Activated CD8-positive, alpha-beta T cell treated with anti-CD3 and anti-CD28 coated beads, Interleukin-2, amount 10 ng/mL, durations not matched to agents 7 days and 5 days (primary cell): ENCODE measurements around the gene NRCAM. TPM values are rescaled to one million over a fixed set of nuclear protein-coding genes. Genes with fewer than 3 reads are reported as not detected.

Experiments
- total RNA-seq, 2 experiments: library from RNA; stranded (reverse); gene quantifications; one replicate each; pipeline ENCODE4 v1.2.3, GENCODE V29; 2021

NRCAM gene
- total RNA-seq, 2 experiments from 2014 or later: 0.05 to 0.47 TPM

Other genes starting within 250 kb of the NRCAM start
- 10 to 100 TPM; 13.0 to 13.6 TPM for gene PNPLA8, start 69.7 kb upstream of the NRCAM start, total RNA-seq
- gene THAP5, start 113.3 kb upstream of the NRCAM start, total RNA-seq: 10 to 100 TPM; 26.7 to 29.4 TPM
- 1 to 10 TPM; 9.4 to 9.6 TPM for gene DNAJB9, start 113.4 kb upstream of the NRCAM start, total RNA-seq